ENCODE results near the gene IFI27L2.

IFI27L2 gene

DNA sequence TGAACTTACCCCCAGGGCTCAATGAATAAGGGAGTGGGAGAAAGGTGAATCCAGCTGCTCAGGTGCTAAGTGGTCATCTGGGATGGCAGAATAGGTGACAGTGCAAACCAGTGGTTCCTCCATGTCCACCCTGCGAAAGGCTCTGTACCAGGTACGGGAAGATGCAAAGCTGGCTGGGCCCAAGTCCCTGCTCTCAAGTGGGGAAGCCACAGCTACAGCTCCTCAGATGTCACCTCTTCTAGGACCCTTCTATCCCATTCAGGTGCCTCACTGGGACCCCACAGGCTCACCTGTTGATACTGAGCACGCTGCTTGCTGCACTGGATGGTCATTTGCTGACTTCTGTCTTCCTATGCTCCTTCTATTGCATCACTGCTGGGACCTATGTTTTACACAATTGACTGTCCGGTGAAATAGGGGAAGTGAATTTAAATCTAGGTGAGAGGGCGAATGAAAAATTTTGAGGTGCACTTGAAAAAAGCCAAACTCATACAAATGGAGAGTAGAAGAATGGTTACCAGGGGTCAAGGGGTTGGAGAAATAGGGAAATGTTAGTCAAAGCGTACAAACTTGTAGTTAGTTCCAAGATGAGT is 24.4 kb upstream of the IFI27L2 start:
- Histone ChIP-seq H3K4me2 (no peak overlapping the region), H3K9ac (no peak overlapping the region), H3K4me1 (peaks cover 11% of the 10 kb centered on the region), H3K27ac (no peak overlapping the region), H3K27me3 (no peaks in the 10 kb centered on the region), H3K9me3 (peaks cover 16% of the 10 kb centered on the region), H4K20me1 (no peaks in the 10 kb centered on the region), H3K4me3 (no peak overlapping the region), H3K36me3 (no peaks in the 10 kb centered on the region)
- TF ChIP-seq Cebpa-rat (IDR thresholded peaks at IDR 0.05): no peak

DNA sequence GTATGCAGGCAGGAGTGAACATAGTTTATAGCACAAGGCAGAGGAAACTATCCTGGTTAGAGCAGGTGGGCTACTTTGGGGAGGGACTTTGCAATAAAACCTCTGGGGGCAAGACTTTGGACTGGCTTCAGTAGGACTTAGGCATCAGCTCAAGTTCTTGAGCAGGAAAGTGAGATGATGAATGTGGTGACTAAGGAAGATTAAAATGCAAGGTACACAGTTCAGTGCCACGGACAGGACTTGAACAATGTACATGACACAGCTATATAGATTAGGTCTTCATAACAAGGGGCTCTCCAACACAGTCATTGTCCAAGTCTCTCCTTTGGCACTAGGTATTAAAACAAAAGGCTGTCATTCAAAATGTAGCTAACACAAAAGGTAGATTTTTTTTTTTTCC is 23.3 kb upstream of the IFI27L2 start:
- Histone ChIP-seq H4K20me1 (no peaks in the 10 kb centered on the region), H3K4me2 (no peak overlapping the region)
- TF ChIP-seq Cebpa-rat (IDR thresholded peaks at IDR 0.05): no peak

DNA sequence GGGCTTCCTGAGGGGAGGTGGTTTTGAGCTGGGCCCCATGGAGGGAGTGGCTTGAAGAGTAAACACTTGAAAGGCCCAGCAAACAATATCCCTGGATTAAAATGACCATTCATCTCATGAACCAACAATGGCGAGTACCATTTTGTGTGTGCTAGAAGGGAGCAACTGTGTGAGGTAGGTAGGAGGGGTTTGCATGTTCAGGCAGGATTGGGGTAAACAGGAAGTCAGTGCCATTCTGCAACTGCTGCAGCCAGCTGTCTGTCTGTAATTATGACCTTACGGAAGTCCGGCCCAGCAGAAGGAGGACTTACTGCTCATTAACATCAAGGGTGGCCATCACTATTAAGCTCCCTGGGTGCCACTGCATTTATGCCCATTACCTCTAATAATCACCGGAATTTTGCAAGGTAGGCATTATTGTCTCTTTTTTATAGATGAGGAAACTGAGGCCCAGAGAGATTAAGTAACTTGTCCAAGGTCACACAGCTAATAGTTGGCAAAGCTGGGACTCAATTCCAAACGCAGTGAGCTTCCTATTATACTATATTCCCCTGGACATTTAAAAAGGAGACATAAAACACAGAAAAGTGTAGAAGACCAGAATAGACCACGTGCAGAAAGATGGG is 16.6 kb upstream of the IFI27L2 start:
- H3K4me1 ChIP-seq: no peaks in the 10 kb centered on the region
- H3K27ac ChIP-seq: no peak overlapping the region
- no peaks in the 10 kb centered on the region for H4K20me1 ChIP-seq
- no peaks in the 10 kb centered on the region for H3K27me3 ChIP-seq
- no peak overlapping the region for H3K4me3 ChIP-seq
- no peaks in the 10 kb centered on the region for H3K9me3 ChIP-seq
- no peaks in the 10 kb centered on the region for H3K36me3 ChIP-seq
- H3K9ac ChIP-seq: no peak overlapping the region
- no peak for TF ChIP-seq Cebpa-rat (IDR thresholded peaks at IDR 0.05)
- no peak overlapping the region for H3K4me2 ChIP-seq

More for the DNA sequence above, 23.3 kb upstream of the IFI27L2 start:
- Histone ChIP-seq H3K36me3 (no peaks in the 10 kb centered on the region), H3K9me3 (peaks cover 16% of the 10 kb centered on the region), H3K9ac (no peak overlapping the region), H3K4me3 (no peak overlapping the region), H3K4me1 (no peaks in the 10 kb centered on the region), H3K27me3 (no peaks in the 10 kb centered on the region), H3K27ac (no peak overlapping the region)

DNA sequence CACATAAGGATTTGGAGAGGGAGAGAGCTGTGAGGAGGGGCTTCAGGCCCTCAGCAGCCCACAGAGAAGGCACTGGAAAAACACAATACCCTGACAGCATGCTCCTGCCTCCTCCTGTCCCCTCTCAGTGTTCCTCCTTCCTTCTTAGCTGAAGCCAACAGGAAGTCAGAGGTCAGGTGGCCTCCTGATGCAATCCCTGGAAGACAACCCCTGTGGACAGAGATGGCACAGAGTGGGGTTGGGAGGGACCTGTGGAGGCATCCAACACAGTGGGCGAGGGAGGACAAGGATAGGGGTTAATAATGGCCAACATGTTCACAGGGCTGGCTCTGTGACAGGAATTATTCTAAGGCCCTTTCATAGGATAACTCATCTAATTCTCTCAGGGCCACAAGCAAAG is 15.4 kb upstream of the IFI27L2 start:
- no peaks in the 10 kb centered on the region for H3K4me1 ChIP-seq
- no peak overlapping the region for H3K27ac ChIP-seq
- no peak overlapping the region for H3K9ac ChIP-seq
- H3K9me3 ChIP-seq: no peaks in the 10 kb centered on the region
- TF ChIP-seq Cebpa-rat (IDR thresholded peaks at IDR 0.05): no peak
- H3K27me3 ChIP-seq: no peaks in the 10 kb centered on the region
- H4K20me1 ChIP-seq: no peaks in the 10 kb centered on the region
- no peak overlapping the region for H3K4me3 ChIP-seq
- no peaks in the 10 kb centered on the region for H3K36me3 ChIP-seq
- no peak overlapping the region for H3K4me2 ChIP-seq

DNA sequence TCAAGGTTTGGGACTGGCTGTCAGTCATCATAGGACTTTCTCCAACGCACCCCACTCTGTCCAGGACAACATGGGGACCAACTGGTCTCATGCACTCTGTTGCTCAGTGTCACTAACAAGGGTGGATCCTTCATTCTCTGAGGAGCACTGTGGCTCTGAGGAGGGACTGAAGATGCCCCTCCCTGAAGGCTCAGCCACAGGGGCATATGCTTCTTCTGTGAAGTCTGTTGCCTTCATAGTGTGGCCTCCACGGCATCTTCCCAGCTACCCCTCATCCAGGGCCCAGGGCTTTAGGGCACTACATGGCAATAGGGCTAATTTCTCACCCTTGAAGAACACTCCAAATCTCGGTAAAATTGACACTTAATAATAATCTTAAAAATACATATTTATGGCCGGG is 14.3 kb upstream of the IFI27L2 start:
- no peak overlapping the region for H3K9ac ChIP-seq
- no peak overlapping the region for H3K4me3 ChIP-seq
- no peaks in the 10 kb centered on the region for H3K27me3 ChIP-seq
- no peaks in the 10 kb centered on the region for H3K36me3 ChIP-seq
- no peaks in the 10 kb centered on the region for H3K4me1 ChIP-seq
- H3K9me3 ChIP-seq: no peaks in the 10 kb centered on the region
- no peak overlapping the region for H3K27ac ChIP-seq
- H3K4me2 ChIP-seq: no peak overlapping the region
- no peaks in the 10 kb centered on the region for H4K20me1 ChIP-seq
- no peak for TF ChIP-seq Cebpa-rat (IDR thresholded peaks at IDR 0.05)

DNA sequence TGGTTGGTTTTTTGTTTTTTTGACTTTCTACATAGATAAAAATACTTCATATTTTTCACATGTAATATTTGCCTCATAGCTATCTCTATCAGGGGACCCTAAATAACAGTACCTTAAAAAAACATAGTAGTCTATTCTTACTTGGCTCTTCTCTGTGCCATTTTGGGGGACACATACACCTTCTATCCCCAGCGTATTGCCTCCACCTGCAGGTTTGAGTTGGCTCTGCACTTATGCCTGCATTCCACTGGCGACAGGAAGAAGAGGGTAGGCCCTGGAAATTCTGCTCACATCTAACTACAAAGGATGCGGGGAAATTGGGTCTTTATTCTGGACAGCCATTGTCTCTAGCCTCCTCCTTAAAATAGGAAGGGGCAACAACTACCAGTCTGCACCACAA is 13.8 kb upstream of the IFI27L2 start:
- no peak overlapping the region for H3K4me2 ChIP-seq
- H3K9me3 ChIP-seq: no peaks in the 10 kb centered on the region
- no peak for TF ChIP-seq Cebpa-rat (IDR thresholded peaks at IDR 0.05)
- H3K27me3 ChIP-seq: no peaks in the 10 kb centered on the region
- H3K4me1 ChIP-seq: no peaks in the 10 kb centered on the region
- H3K36me3 ChIP-seq: no peaks in the 10 kb centered on the region
- no peak overlapping the region for H3K27ac ChIP-seq
- no peaks in the 10 kb centered on the region for H4K20me1 ChIP-seq
- no peak overlapping the region for H3K9ac ChIP-seq
- H3K4me3 ChIP-seq: no peak overlapping the region

DNA sequence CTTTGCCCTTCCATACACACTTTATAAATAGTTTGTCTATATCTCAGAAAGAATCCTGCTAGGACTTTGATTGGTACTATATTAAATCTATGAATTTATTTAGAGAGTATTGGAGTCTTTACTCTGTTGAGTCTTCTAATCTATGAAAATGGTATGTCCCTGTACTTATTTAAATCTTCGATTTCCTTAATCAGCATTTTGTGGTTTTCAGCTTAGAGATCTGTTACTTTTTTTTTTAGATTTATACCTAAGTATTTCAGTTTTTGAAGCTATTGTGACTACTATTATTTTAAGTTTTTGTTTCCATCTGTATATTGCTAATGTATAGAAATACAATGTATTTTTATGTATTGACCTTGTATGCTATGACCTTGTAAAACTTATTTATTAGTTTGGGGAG is 13.4 kb upstream of the IFI27L2 start:
- no peaks in the 10 kb centered on the region for H3K4me1 ChIP-seq
- no peak overlapping the region for H3K9ac ChIP-seq
- H3K4me2 ChIP-seq: no peak overlapping the region
- H3K27me3 ChIP-seq: no peaks in the 10 kb centered on the region
- H3K27ac ChIP-seq: no peak overlapping the region
- H3K9me3 ChIP-seq: no peaks in the 10 kb centered on the region
- H3K36me3 ChIP-seq: no peaks in the 10 kb centered on the region
- no peak overlapping the region for H3K4me3 ChIP-seq
- no peak for TF ChIP-seq Cebpa-rat (IDR thresholded peaks at IDR 0.05)
- no peaks in the 10 kb centered on the region for H4K20me1 ChIP-seq

DNA sequence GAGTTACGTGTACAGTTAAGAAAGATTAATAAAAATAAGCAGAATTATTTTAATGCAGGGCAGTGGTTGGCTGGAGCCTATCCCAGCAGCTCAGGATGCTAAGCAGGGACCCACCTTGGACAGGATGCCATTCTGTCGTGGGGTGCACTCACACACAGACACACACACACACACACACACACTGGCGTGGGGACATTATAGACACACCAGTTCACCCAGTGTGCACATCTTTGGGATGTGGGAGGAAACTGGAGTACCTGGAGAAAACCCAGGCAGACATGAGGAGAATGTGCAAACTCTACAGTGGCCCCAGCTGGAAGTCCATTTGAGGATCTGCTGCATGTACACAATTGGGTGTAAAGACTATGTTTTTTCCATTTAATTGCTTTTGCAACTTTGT is 12.8 kb upstream of the IFI27L2 start:
- Histone ChIP-seq H4K20me1 (no peaks in the 10 kb centered on the region), H3K4me3 (no peak overlapping the region), H3K4me1 (no peaks in the 10 kb centered on the region), H3K9ac (no peak overlapping the region), H3K9me3 (no peaks in the 10 kb centered on the region), H3K4me2 (no peak overlapping the region), H3K36me3 (no peaks in the 10 kb centered on the region), H3K27ac (no peak overlapping the region), H3K27me3 (no peaks in the 10 kb centered on the region)
- no peak for TF ChIP-seq Cebpa-rat (IDR thresholded peaks at IDR 0.05)

DNA sequence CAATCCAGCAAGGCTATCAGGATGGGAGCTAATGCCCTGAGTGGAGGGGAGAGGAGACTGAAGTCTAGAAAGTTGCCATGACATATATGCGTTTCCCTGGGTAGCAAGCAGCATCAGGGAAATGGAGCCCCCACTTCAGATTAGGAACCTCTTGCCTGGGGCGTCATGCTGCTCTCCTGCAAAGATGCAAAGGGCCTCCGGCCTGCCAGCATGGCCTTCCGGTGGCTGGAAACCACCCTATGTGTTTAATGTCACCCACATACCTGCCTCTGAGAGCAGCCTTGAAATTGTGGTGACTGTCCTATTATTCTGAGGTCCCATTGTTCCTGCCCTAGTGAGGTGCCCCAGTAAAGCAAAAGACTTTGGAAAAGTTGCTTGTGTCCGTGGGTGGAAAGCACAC is 10.0 kb upstream of the IFI27L2 start:
- Histone ChIP-seq H3K4me1 (no peaks in the 10 kb centered on the region), H3K9me3 (peaks cover 12% of the 10 kb centered on the region), H3K4me3 (no peak overlapping the region), H4K20me1 (no peaks in the 10 kb centered on the region), H3K36me3 (no peaks in the 10 kb centered on the region), H3K9ac (no peak overlapping the region), H3K27ac (no peak overlapping the region), H3K27me3 (no peaks in the 10 kb centered on the region), H3K4me2 (no peak overlapping the region)
- TF ChIP-seq Cebpa-rat (IDR thresholded peaks at IDR 0.05): no peak

DNA sequence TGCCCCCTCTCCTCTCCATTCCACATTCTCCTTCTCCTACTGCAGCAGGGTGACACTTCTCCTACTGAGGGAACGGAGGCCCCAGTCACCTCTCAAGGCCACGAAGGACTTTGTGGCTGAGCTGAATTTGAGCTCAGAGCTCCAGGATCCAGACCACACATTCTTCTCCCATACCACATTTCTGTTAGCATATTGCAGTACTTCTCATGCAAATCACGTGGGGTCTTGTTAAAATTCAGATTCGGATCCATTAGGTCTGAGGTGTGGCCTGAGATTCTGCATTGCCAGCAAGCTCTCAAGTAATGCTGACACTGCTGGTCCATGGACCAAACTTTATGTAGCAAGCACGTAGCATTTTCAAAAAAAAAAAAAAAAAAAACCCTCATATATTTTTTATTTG is 9.6 kb upstream of the IFI27L2 start:
- Histone ChIP-seq H3K27ac (no peak overlapping the region), H3K9ac (no peak overlapping the region), H3K36me3 (no peaks in the 10 kb centered on the region), H3K27me3 (no peaks in the 10 kb centered on the region), H3K4me1 (no peaks in the 10 kb centered on the region), H3K9me3 (peaks cover 12% of the 10 kb centered on the region), H3K4me2 (no peak overlapping the region), H4K20me1 (no peaks in the 10 kb centered on the region), H3K4me3 (no peak overlapping the region)
- TF ChIP-seq Cebpa-rat (IDR thresholded peaks at IDR 0.05): no peak

DNA sequence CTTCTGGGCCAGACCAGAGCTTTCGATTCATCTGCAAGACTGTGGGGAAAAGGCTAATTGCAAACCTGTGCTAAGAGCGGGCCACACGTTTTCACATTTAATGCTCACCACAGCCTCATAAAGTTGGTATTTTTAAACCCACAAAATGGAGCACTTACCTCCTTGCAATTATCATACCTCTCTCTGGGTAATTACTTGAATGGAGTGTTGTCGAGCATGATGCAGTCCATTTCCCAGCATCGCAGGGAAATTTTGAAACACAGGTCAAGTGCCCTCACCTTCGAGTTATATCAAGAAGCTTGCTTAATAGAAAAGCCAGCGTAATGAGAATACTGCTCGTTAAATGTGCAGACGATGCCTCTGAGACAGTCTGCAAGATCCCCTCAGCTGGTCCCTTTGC is 8.8 kb upstream of the IFI27L2 start:
- no peaks in the 10 kb centered on the region for H3K27me3 ChIP-seq
- peaks cover 12% of the 10 kb centered on the region for H3K9me3 ChIP-seq
- H3K9ac ChIP-seq: no peak overlapping the region
- H3K27ac ChIP-seq: no peak overlapping the region
- H4K20me1 ChIP-seq: no peaks in the 10 kb centered on the region
- no peaks in the 10 kb centered on the region for H3K4me1 ChIP-seq
- H3K36me3 ChIP-seq: no peaks in the 10 kb centered on the region
- TF ChIP-seq Cebpa-rat (IDR thresholded peaks at IDR 0.05): no peak
- no peak overlapping the region for H3K4me3 ChIP-seq
- no peak overlapping the region for H3K4me2 ChIP-seq

Measured in BLaER1 (cell line).